B cell (primary cell): ENCODE data around the gene NDST1. TPM values are rescaled to one million over a fixed set of nuclear protein-coding genes. Genes with fewer than 3 reads are reported as not detected.

ENCODE experiments used
- ATAC-seq: fragments of 200-7000 bp; cut with Tn5 transposase; one replicate; pipeline ENCODE4 v1.10.0; 2021; ENCODE audit warnings: low read depth, mild to moderate bottlenecking, moderate number of reproducible peaks, moderate library complexity
- CTCF ChIA-PET: fragments of 350-600 bp; sonication (Branson Sonifier 250); formaldehyde crosslinking; loops from one replicate; lab custom pipeline; 2021; ENCODE audit warnings: antibody characterized with exemption, inconsistent platforms; lab: Charles Lee
- POLR2A ChIA-PET: fragments of 350-600 bp; sonication (Branson Sonifier 250); formaldehyde crosslinking; loops from one replicate; lab custom pipeline; 2021; ENCODE audit warnings: antibody characterized with exemption; lab: Charles Lee
- DNase-seq: peaks from one replicate; pipeline ENCODE4 v3.0.0; 2013
- H2AFZ ChIP-seq: 2 replicates; pipeline ENCODE4 v1.6.1; 2012; ENCODE audit warnings: mild to moderate bottlenecking, low read depth, low read length; ENCODE audit not compliant: insufficient read depth, poor library complexity, severe bottlenecking
- H3K27ac ChIP-seq, 2 donors: 1 replicate in 1 of 2; 2 replicates in 1 of 2; pipeline ENCODE4 v1.5.1; 2012 to 2013; ENCODE audit warnings: low read length in 2 of 2, mild to moderate bottlenecking in 2 of 2, moderate library complexity in 1 of 2
- H3K27me3 ChIP-seq, 4 experiments: fragments of 200-600 bp in 1 of 4; sonication (generic) in 1 of 4; replicated peaks in 1 of 4; 1 replicate in 2 of 4; 2 replicates in 2 of 4; pipeline versions ENCODE4 v1.6.1 to v1.7.0; 2013 to 2016; ENCODE audit warnings: low read length in 3 of 4, mild to moderate bottlenecking in 2 of 4, mixed read lengths in 1 of 4, moderate library complexity in 1 of 4; ENCODE audit not compliant: insufficient read depth in 4 of 4, control insufficient read depth in 3 of 4; ENCODE audit errors: control extremely low read depth in 1 of 4
- H3K36me3 ChIP-seq, 2 experiments: replicated peaks in 1 of 2; 1 replicate in 1 of 2; 2 replicates in 1 of 2; pipeline versions ENCODE4 v1.6.1 to v1.7.1; 2013; ENCODE audit warnings: low read length in 1 of 2; ENCODE audit not compliant: insufficient read depth in 2 of 2, control insufficient read depth in 1 of 2; ENCODE audit errors: control extremely low read depth in 1 of 2, extremely low read depth in 1 of 2
- H3K4me1 ChIP-seq, 2 donors: fragments of 200-600 bp in 1 of 2; sonication (generic) in 1 of 2; 1 replicate in 1 of 2; 2 replicates in 1 of 2; pipeline versions ENCODE4 v1.5.1 to v1.6.1; 2013 to 2017; ENCODE audit warnings: low read length in 2 of 2; ENCODE audit not compliant: control insufficient read depth in 2 of 2, insufficient read depth in 2 of 2
- H3K4me2 ChIP-seq: replicated peaks from 2 replicates; pipeline ENCODE3; 2012; ENCODE audit warnings: mild to moderate bottlenecking, low read depth, low read length; ENCODE audit not compliant: poor library complexity, severe bottlenecking
- H3K4me3 ChIP-seq, 5 experiments: fragments of 200-600 bp in 1 of 5; sonication (generic) in 1 of 5; 1 replicate in 3 of 5; 2 replicates in 2 of 5; pipeline versions ENCODE4 v1.5.1 to v1.7.0; 2011 to 2016; ENCODE audit warnings: low read length in 4 of 5, mild to moderate bottlenecking in 4 of 5, low read depth in 2 of 5, control low read depth in 1 of 5, moderate library complexity in 1 of 5; ENCODE audit not compliant: insufficient read depth in 1 of 5; ENCODE audit errors: control extremely low read depth in 1 of 5, extremely low read depth in 1 of 5
- H3K79me2 ChIP-seq: fragments of 200-600 bp; sonication (generic); one replicate; pipeline ENCODE4 v1.6.0; 2016; ENCODE audit warnings: low read length; ENCODE audit not compliant: control insufficient read depth, insufficient read depth
- H3K9ac ChIP-seq: fragments of 200-600 bp; sonication (generic); 2 replicates; pipeline ENCODE4 v1.6.1; 2017; ENCODE audit warnings: mild to moderate bottlenecking, low read length, moderate library complexity
- H3K9me3 ChIP-seq, 3 donors: one replicate each; pipeline versions ENCODE4 v1.6.1 to v1.7.1; 2013; ENCODE audit warnings: low read length in 2 of 3; ENCODE audit not compliant: control insufficient read depth in 2 of 3, insufficient read depth in 1 of 3; ENCODE audit errors: control extremely low read depth in 1 of 3
- H4K20me1 ChIP-seq: 2 replicates; pipeline ENCODE4 v1.6.0; 2012; ENCODE audit warnings: mild to moderate bottlenecking, low read length; ENCODE audit not compliant: insufficient read depth, control insufficient read depth, poor library complexity, severe bottlenecking
- H3K27ac Mint-ChIP-seq: one replicate; pipeline ENCODE4 v1.8.0; 2021; ENCODE audit warnings: mixed read lengths
- H3K27me3 Mint-ChIP-seq: one replicate; pipeline ENCODE4 v1.8.0; 2021; ENCODE audit warnings: mixed read lengths
- H3K4me1 Mint-ChIP-seq: one replicate; pipeline ENCODE4 v1.8.0; 2021; ENCODE audit warnings: mixed read lengths
- H3K4me3 Mint-ChIP-seq: one replicate; pipeline ENCODE4 v1.8.0; 2021; ENCODE audit warnings: mixed read lengths
- H3K9me3 Mint-ChIP-seq: one replicate; pipeline ENCODE4 v1.8.0; 2022; ENCODE audit warnings: mixed read lengths; ENCODE audit not compliant: insufficient read depth
- CTCF ChIP-seq: fragments of 200-600 bp; IDR thresholded peaks from one replicate; pipeline ENCODE4 v1.8.0; 2022; ENCODE audit warnings: antibody characterized with exemption, mild to moderate bottlenecking
- EZH2 ChIP-seq: IDR thresholded peaks from 2 replicates; pipeline ENCODE4 v1.6.1; 2012; ENCODE audit warnings: borderline replicate concordance, low read depth, mild to moderate bottlenecking, moderate library complexity, low read length; ENCODE audit not compliant: insufficient read depth, poor library complexity, severe bottlenecking
- WGBS: methylation state at CpG from one replicate; pipeline ENCODE4 v1.1.5; 2013; ENCODE audit warnings: missing lambda C conversion rate; ENCODE audit not compliant: insufficient coverage; 5-methylcytosine and 5-hydroxymethylcytosine counted together
- intact Hi-C: fragments of 100-400 bp; cut with micrococcal nuclease; formaldehyde crosslinking; loops from one replicate; pipeline ENCODE4 v1.10.0; 2022
- polyA plus RNA-seq: library from polyadenylated mRNA; depleted of rRNA; stranded (reverse); fragments of >200 nt; gene quantifications from 2 replicates; pipeline ENCODE4 v1.2.3, GENCODE V29; 2012
- total RNA-seq, 2 donors: library from RNA; stranded (reverse); fragments of 120-200 nt in 1 of 2; gene quantifications; 1 replicate in 1 of 2; 2 replicates in 1 of 2; pipeline versions ENCODE4 v1.2.3 to v1.2.4, GENCODE V29; 2013 to 2022

Gene NDST1
- total and polyA plus RNA-seq, 2 donors (not counting 1 experiment from before 2014, with no cell fraction given), result 4.3 to 7.0 TPM

- H3K27me3 Mint-ChIP-seq, result no peaks in the 10 kb centered on the region
- no peaks in the 10 kb centered on the region for H4K20me1 ChIP-seq
- H3K9me3 ChIP-seq, result no peaks in the 10 kb centered on the region
- peaks cover 3% of the 10 kb centered on the region for H3K4me1 Mint-ChIP-seq
- intact Hi-C loops, result no loop called here
- ATAC-seq (no peak), DNase-seq (no peak)
- H3K9me3 Mint-ChIP-seq, result no peaks in the 10 kb centered on the region
- no peaks in the 10 kb centered on the region for H3K4me1 ChIP-seq
- WGBS, result 97% methylated on average over 9 of the region's 9 CpGs
- TF ChIP-seq CTCF, result no peak
- TF ChIP-seq EZH2, result no peak
- H3K4me3 Mint-ChIP-seq, result no peak overlapping the region
- no peak overlapping the region for H3K4me2 ChIP-seq
- no peak overlapping the region for H3K27ac ChIP-seq
- H3K79me2 ChIP-seq, result no peaks in the 10 kb centered on the region
- no peak overlapping the region for H3K4me3 ChIP-seq
- no peak overlapping the region for H3K27ac Mint-ChIP-seq
- H3K27me3 ChIP-seq, result no peaks in the 10 kb centered on the region
- H3K9ac ChIP-seq, result no peak overlapping the region
- ChIA-PET POLR2A (no interaction called here), CTCF (no interaction called here)
- H3K36me3 ChIP-seq, result no peaks in the 10 kb centered on the region
- no peak overlapping the region for H2AFZ ChIP-seq
Measured at GRCh38 chr5:150596313-150596712, 88.4 kb downstream of the NDST1 start.

- Mint-ChIP-seq H3K4me3 (no peak overlapping the region), H3K27me3 (no peaks in the 10 kb centered on the region), H3K4me1 (peaks cover 3% of the 10 kb centered on the region), H3K9me3 (no peaks in the 10 kb centered on the region), H3K27ac (no peak overlapping the region)
- Histone ChIP-seq H3K4me2 (no peak overlapping the region), H3K9me3 (no peaks in the 10 kb centered on the region), H3K4me3 (no peak overlapping the region), H3K36me3 (no peaks in the 10 kb centered on the region), H3K79me2 (no peaks in the 10 kb centered on the region), H3K4me1 (no peaks in the 10 kb centered on the region), H4K20me1 (no peaks in the 10 kb centered on the region), H3K27me3 (no peaks in the 10 kb centered on the region), H3K9ac (no peak overlapping the region), H2AFZ (no peak overlapping the region), H3K27ac (no peak overlapping the region)
- WGBS, result no CpG with 5 or more reads among the region's 3 CpGs
- intact Hi-C loops, result no loop called here
- ChIA-PET CTCF (no interaction called here), POLR2A (no interaction called here)
- DNase-seq (no peak), ATAC-seq (no peak)
- TF ChIP-seq EZH2, result no peak
- TF ChIP-seq CTCF, result no peak
Measured at GRCh38 chr5:150596826-150597225, 88.9 kb downstream of the NDST1 start.
